ENCODE results near the gene MAP2K5.

MAP2K5 gene

GRCh38 chr15:67746450-67746849, 203.9 kb downstream of the MAP2K5 start:
- in situ Hi-C loops (cut with MboI; ENCODE audit: low sequenced_read_pairs): no loop called here

- in situ Hi-C loops (cut with MboI; ENCODE audit: low sequenced_read_pairs): no loop called here
Measured at GRCh38 chr15:67747921-67748320, 205.4 kb downstream of the MAP2K5 start.

- in situ Hi-C loops (cut with MboI; ENCODE audit: low sequenced_read_pairs): no loop called here
Measured at GRCh38 chr15:67750371-67750770, 207.9 kb downstream of the MAP2K5 start.

- in situ Hi-C loops (cut with MboI; ENCODE audit: low sequenced_read_pairs): no loop called here
Measured at GRCh38 chr15:67753891-67754290, 211.4 kb downstream of the MAP2K5 start.

- in situ Hi-C loops (cut with MboI; ENCODE audit: low sequenced_read_pairs): no loop called here
Measured at GRCh38 chr15:67755264-67755663, 212.8 kb downstream of the MAP2K5 start.

- in situ Hi-C loops (cut with MboI; ENCODE audit: low sequenced_read_pairs): no loop called here
Measured at GRCh38 chr15:67755936-67756335, 213.4 kb downstream of the MAP2K5 start.

- in situ Hi-C loops (cut with MboI; ENCODE audit: low sequenced_read_pairs): no loop called here
Measured at GRCh38 chr15:67758619-67759300, 216.3 kb downstream of the MAP2K5 start.

- in situ Hi-C loops (cut with MboI; ENCODE audit: low sequenced_read_pairs): no loop called here
Measured at GRCh38 chr15:67760901-67761300, 218.4 kb downstream of the MAP2K5 start.

- in situ Hi-C loops (cut with MboI; ENCODE audit: low sequenced_read_pairs): no loop called here
Measured at GRCh38 chr15:67761343-67761742, 218.8 kb downstream of the MAP2K5 start.

- in situ Hi-C loops (cut with MboI; ENCODE audit: low sequenced_read_pairs): no loop called here
Measured at GRCh38 chr15:67762610-67763368, 220.3 kb downstream of the MAP2K5 start.

GRCh38 chr15:67765701-67766100, 223.2 kb downstream of the MAP2K5 start:
- in situ Hi-C loops (cut with MboI; ENCODE audit: low sequenced_read_pairs): no loop called here

GRCh38 chr15:67766968-67767367, 224.5 kb downstream of the MAP2K5 start:
- in situ Hi-C loops (cut with MboI; ENCODE audit: low sequenced_read_pairs): no loop called here

GRCh38 chr15:67768313-67768977, 225.9 kb downstream of the MAP2K5 start:
- in situ Hi-C loops (cut with MboI; ENCODE audit: low sequenced_read_pairs): no loop called here

- in situ Hi-C loops (cut with MboI; ENCODE audit: low sequenced_read_pairs): no loop called here
Measured at GRCh38 chr15:67769497-67770357, 227.2 kb downstream of the MAP2K5 start.

GRCh38 chr15:67770358-67770628, 227.8 kb downstream of the MAP2K5 start:
- in situ Hi-C loops (cut with MboI; ENCODE audit: low sequenced_read_pairs): no loop called here

- in situ Hi-C loops (cut with MboI; ENCODE audit: low sequenced_read_pairs): no loop called here
Measured at GRCh38 chr15:67771189-67771800, 228.8 kb downstream of the MAP2K5 start.

GRCh38 chr15:67774626-67775025, 232.1 kb downstream of the MAP2K5 start:
- in situ Hi-C loops (cut with MboI; ENCODE audit: low sequenced_read_pairs): no loop called here

- in situ Hi-C loops (cut with MboI; ENCODE audit: low sequenced_read_pairs): no loop called here
Measured at GRCh38 chr15:67775250-67775649, 232.7 kb downstream of the MAP2K5 start.

- in situ Hi-C loops (cut with MboI; ENCODE audit: low sequenced_read_pairs): no loop called here
Measured at GRCh38 chr15:67775998-67776397, 233.5 kb downstream of the MAP2K5 start.

GRCh38 chr15:67776600-67776999, 234.1 kb downstream of the MAP2K5 start:
- in situ Hi-C loops (cut with MboI; ENCODE audit: low sequenced_read_pairs): no loop called here

GRCh38 chr15:67777071-67777470, 234.6 kb downstream of the MAP2K5 start:
- in situ Hi-C loops (cut with MboI; ENCODE audit: low sequenced_read_pairs): no loop called here

Data from HL-60/S4 treated with phorbol 12-myristate 13-acetate at 8.2 ng/mL for 4 days and 3 days (cell line).